AG09309 (cell line): ENCODE data around the gene TMEM120B.
"Not testable (repeated sequence)": the region's sequence is repeated elsewhere in the genome, so short reads cannot be mapped to it uniquely, and the experiment has no call there.

Experiments
- DNase-seq: peaks from one replicate; pipeline ENCODE4 v3.0.0-alpha.2; 2010; ENCODE audit warnings: low read depth
- H3K4me3 ChIP-seq: 2 replicates; pipeline ENCODE4 v1.5.1; 2011; ENCODE audit warnings: mild to moderate bottlenecking, low read depth, low read length, moderate library complexity; ENCODE audit not compliant: control insufficient read depth
- CTCF ChIP-seq: IDR thresholded peaks from 2 replicates; pipeline ENCODE4 v1.5.1; 2011; ENCODE audit warnings: mild to moderate bottlenecking, low read depth, low read length, inconsistent platforms; ENCODE audit not compliant: insufficient read depth, control insufficient read depth; ENCODE audit errors: missing control alignments

The TMEM120B gene

DNA sequence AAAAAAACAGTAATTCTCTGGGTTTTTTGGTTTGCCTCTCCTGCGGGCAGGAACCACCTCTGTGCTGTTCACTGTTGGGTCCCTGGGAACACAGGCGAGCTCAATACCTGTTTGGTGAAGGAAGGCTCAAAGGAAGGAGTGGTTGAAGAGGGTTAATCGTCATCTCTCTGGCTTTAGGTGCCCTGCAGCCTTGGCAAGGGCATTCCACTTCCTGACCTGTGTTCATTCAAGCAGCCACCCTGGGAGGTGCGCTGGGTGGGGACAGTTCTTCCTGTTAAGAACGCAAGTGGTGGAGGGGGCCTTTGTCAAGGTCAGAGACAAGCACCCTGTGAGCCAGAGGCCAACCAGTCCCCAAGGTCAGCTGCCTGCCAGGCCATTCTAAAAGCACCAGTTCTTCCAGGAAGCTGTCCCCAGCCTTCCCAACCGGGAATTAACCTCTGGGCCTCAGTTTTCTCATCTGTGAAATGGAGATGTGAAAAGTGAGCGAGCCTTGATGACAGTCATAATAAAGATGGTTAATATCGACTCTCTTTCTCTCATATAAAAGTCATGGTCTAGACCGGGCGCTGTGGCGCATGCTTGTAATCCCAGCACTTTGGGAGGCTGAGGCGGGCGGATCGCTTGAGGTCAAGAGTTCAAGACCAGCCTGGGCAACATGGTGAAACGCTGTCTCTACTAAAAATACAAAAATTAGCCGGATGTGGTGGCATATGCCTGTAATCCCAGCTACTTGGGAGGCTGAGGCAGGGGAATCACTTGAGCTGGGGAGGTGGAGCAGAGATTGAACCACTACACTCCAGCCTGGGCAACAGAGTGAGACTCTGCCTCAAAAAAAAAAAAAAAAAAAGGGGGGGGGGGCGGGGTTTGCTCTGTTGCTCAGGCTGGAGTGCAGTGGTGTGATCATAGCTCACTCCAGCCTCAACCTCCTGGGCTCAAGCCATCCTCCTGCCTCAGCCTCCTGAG is 74.8 kb downstream of the TMEM120B start:
- H3K4me3 ChIP-seq = no peak overlapping the region
- DNase-seq = no peak
- no peak for TF ChIP-seq CTCF

GRCh38 chr12:121788176-121788818 is 75.7 kb downstream of the TMEM120B start:
- no peak for DNase-seq
- no peak for TF ChIP-seq CTCF
- H3K4me3 ChIP-seq = no peak overlapping the region

GRCh38 chr12:121789233-121789781 is 76.8 kb downstream of the TMEM120B start:
- H3K4me3 ChIP-seq = no peak overlapping the region
- TF ChIP-seq CTCF = no peak
- no peak for DNase-seq

- no peak for DNase-seq
- no peak for TF ChIP-seq CTCF
- H3K4me3 ChIP-seq = no peak overlapping the region
Measured at GRCh38 chr12:121789800-121790728, 77.5 kb downstream of the TMEM120B start.

DNA sequence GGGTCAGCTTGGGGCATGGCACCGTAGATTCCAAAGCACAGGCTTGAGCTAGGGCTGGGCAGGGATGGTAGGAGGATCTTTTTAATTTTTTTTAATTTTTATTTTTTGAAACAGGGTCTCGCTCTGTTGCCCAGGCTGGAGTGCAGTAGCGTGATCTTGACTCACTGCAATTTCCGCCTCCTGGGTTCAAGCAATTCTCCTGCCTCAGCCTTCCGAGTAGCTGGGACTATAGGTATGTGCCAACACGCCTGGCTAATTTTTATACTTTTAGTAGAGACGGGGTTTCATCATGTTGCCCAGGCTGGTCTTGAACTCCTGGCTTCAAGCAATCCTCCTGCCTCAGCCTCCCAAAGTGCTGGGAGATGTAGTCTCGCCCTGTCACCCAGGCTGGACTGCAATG is 78.2 kb downstream of the TMEM120B start:
- not testable (repeated sequence) for H3K4me3 ChIP-seq, DNase-seq

DNA sequence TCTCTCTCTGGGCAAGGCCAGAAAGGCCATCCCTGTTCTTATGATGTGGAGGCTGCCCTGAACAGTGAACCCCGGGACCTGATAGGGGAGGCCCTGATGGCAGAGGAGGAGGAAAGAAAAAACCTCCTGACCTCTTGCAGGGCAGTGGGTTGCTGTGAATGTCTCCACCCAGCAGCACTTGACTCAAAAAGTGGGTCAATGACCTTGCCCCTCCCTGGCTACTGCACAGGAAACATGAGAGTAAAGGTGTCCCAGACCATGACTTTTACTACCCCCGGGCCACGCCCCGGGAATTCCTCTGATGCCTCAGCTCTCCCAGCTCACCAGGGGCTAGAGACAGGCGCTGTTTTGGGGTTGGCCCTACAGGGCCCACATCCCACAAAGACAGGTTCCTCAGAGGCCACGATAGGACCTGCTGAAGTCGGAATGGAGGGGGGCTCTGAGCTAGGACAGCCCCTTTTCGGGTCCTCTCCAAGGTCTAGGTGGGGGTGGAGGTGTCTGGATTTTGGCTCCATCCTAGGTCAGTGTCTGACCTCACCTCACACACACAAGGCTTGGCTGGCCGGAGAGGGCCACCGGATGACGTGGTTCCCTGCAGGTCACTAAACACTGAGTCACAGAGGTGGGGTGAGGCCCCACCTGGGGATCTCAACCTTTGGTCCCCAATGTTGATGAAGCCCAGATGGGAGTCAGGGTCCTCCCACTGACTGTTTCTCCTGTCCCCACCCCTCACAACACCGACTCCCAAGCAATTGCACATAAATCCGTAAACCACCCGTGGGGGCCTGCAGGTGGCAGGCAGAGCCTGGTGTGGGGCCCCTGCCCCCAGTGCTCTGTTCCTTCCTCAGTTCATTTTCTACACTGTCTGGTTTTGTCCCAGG is 79.4 kb downstream of the TMEM120B start:
- H3K4me3 ChIP-seq = no peak overlapping the region
- no peak for TF ChIP-seq CTCF
- DNase-seq = no peak
